IPS-11a (cell line): ENCODE data around the gene PET100.

ENCODE experiments used
- H3K4me3 ChIP-seq: one replicate; pipeline ENCODE4 v1.5.1; 2013; ENCODE audit warnings: low read depth, low read length, control low read depth

PET100 gene, protein sequence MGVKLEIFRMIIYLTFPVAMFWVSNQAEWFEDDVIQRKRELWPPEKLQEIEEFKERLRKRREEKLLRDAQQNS

GRCh38 chr19:7629347-7630054, at the start of gene PET100, which contains the start of gene XAB2:
PET100 (plus strand) TSS chr19:7629793; CDS start chr19:7629834, 41 bp downstream.
XAB2 (minus strand) TSS chr19:7629545; CDS start chr19:7629527, 18 bp downstream.
- peak within 1 kb of the TSS; percentile 89 for H3K4me3 ChIP-seq

DNA sequence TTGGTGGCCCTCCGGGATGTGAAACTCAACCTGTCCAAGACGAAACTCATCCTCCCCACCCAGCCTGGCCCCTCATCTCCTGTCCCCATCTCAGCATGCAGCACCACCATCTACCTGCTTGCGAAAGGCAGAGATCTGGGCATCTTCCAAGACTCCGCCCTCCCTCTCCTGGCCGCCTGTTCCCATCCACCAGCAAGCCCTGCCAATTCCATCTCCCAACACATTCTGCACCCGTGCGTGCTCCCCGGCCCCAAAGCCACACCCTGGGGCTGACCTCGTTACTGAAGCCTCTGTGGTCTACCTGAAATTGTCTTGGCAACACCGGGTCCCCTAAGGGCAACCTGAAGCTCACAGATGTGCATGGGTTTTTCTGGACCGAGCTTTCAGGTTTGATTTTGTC, 47.1 kb upstream of the PET100 start:
- H3K4me3 ChIP-seq, result no peak overlapping the region

DNA sequence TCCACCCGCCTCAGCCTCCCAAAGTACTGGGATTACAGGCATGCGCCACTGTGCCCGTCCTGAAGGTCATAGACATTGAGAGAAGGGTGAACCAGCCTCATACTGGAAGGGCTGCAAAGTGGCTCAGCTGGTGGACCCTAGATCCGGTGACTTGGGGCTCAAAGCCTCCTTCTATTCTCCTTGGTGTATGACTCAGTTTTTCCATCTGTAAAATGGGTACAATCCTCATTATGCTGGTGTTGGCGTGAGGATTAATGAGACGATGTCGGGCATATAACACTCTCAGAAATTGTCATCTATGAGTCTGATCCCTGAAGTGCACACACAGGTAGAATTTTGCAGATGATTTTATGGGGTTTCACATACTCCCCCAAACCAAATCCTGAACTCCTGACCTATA, 39.8 kb upstream of the PET100 start:
- no peak overlapping the region for H3K4me3 ChIP-seq

DNA sequence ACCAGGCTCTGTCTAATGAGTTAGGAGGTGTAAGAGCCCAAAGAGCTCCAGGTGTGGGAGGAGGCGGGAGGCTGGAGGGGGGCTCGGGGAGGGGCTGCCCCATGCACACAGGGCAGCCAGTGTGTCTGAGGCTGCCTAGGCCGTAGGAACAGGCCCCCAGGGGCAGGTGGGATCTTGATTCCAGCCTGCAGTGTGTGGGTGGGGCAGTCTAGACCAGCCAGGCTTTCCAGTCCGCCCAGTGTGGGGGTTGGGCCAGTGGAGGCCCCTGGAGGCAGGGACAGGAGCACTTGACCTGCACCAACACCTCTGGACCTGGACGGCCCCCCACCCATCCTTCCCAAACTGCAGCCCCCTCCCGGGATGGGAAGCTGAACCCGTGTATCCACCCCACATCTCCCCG, 39.3 kb upstream of the PET100 start:
- no peak overlapping the region for H3K4me3 ChIP-seq

DNA sequence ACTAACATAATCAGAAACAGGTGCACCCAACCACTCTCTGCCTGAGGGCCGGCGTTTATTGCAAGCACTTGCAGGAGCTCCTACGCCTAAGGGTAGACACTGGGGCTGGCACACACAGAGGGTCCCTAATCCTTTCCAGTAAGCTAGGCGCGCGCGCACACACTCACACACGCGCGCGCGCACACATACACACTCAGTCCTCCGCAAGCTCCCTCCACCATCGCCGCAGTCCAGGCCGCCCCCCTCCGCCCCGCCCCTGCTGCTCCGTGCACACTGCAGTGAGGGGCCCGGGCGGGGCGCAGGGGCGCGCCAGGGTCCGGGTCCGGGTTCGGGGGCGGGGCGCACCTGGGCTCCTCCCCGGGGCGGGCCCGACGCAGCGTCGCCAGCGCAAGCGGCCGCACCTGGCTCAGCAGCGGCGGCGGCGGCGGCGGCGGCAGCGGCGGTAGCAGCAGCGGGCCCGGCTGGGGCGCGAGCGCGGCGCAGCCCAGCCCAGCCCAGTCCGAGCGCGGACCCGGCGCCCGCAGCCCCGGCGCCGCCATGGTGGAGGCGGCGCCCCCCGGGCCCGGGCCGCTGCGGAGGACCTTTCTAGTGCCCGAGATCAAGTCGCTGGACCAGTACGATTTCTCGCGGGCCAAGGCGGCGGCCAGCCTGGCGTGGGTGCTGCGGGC, 34.0 kb upstream of the PET100 start, which contains the start of gene CAMSAP3:
TSS of gene CAMSAP3 (plus strand) at position 398 of the 668 bp plus-strand sequence. CDS start at position 538, 140 bp downstream.
- H3K4me3 ChIP-seq, result peak within 1 kb of the TSS; percentile 56

- peak overlapping the region; percentile 56 for H3K4me3 ChIP-seq
These were observed 33.2 kb upstream of the PET100 start for GRCh38 chr19:7596211-7596937.

DNA sequence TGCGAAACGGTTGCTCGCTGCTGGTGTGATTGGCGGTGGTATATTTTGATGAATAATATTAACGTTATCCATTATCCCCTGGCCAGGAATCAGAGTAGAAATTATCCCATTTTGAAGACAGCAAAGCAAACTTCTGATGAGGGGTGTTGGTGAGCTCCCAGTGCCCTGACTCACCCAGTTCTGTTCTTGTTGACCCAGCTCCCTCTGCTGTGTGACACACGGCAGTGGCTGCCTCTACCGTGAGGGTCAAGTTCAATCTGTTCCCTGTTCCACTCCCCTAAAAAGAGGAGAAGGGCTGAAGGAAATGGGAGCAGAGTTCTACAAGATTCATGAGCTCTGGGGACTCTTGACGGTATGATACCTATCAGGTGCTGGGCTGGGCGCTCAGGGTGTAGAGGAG, 31.9 kb upstream of the PET100 start:
- H3K4me3 ChIP-seq, result no peak overlapping the region

DNA sequence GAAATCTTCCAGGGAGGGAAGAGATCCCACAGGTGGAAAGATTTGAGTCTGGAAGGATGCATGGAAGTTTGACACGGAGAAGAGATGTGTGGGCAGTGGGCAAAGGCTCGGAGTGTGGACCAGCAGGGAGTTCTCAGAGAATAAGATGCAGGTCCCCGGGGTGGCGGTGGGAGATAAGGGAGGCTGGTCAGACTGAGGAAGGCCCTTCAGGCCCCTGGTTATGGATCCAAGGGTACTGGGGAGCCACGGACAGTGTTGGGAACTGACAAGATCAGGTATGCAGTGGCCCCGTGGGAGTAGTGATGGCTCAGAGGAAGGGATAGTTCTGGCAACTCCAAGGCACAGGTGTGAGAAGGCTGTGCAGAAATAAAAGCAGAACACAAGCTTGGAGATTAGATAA, 31.4 kb upstream of the PET100 start:
- H3K4me3 ChIP-seq, result no peak overlapping the region

DNA sequence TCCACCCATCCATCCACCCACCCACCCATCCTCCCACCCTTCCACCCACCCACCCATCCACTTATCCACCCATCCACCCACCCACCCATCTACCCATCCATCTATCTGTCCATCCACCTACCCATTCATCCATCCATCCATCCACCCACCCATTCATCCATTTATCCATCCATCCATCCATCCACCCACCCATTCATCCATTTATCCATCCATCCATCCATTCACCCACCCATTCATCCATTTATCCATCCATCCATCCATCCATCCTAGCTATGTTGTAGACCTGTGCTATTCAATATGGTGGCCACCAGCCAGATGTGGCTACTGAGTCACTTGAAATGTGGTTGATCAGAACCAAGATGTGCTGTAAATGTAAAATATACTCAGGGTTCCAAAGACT, 28.9 kb upstream of the PET100 start:
- H3K4me3 ChIP-seq, result no peak overlapping the region

- no peak overlapping the region for H3K4me3 ChIP-seq
These were observed 27.2 kb upstream of the PET100 start for GRCh38 chr19:7602240-7602934.

DNA sequence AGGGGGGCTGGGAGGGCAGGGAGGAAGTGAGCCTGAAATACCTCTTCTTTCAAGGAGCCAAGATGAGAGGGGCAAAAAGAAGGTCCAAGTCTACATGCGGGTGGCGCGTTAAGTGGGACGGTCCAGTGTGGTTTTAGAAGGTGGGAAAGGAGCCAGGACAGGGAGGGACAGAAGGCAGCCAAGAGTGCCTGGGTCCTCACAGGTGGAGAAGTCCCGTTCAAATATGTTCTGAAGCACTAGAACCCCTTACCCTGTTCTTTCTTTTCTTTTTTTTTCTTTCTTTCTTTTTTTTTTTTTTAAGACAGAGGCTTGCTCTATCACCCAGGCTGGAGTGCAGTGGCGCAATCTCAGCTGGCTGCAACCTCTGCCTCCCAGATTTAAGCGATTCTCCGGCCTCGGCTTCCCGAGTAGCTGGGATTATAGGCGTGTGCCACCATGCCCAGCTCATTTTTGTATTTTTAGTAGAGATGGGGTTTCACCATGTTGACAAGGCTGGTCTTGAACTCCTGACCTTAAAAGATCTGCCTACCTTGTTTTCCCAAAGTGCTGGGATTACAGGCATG, 26.6 kb upstream of the PET100 start:
- H3K4me3 ChIP-seq, result no peak overlapping the region

- no peak overlapping the region for H3K4me3 ChIP-seq
These were observed 25.7 kb upstream of the PET100 start for GRCh38 chr19:7603919-7604318.

- no peak overlapping the region for H3K4me3 ChIP-seq
These were observed 23.9 kb upstream of the PET100 start for GRCh38 chr19:7605490-7606222.

GRCh38 chr19:7606289-7606688, 23.3 kb upstream of the PET100 start:
- no peak overlapping the region for H3K4me3 ChIP-seq

- H3K4me3 ChIP-seq, result no peak overlapping the region
These were observed 22.2 kb upstream of the PET100 start for GRCh38 chr19:7607212-7607873.

GRCh38 chr19:7607874-7608560, 21.6 kb upstream of the PET100 start:
- no peak overlapping the region for H3K4me3 ChIP-seq

DNA sequence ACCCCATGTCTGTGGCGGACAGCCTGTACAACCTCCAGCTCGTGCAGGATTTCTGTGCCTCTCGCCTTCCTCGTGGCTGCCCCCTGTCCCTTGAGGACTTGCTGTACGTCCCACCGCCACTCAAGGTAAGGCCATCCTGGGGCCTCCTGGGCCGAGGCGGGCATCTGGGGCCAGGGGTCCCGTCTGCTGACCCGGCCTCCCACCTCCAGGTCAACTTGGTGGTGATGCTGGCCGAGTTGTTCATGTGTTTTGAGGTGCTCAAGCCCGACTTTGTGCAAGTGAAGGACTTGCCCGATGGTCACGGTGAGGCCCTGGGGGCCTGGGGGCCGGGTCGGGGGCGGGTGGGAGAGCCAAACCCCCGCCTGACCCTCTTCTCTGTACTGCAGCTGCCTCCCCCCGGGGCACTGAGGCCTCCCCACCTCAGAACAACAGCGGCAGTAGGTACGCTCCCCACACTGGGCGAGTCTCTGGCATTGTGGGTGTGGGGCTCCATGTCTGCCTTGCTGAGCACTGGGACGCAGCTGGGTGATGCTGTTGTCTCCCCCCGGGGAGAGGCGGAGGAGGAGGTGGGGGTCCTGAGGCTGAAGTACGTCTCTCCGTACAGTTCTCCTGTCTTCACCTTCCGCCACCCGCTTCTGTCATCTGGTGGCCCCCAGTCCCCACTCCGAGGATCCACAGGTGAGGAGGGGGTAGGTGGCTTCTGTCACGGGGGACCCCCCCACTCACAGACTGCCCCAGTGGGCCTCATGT, 18.9 kb upstream of the PET100 start:
- no peak overlapping the region for H3K4me3 ChIP-seq
